LNCaP clone FGC (cell line): ENCODE results near the gene SOBP.

Experiments used
- DNase-seq: peaks from one replicate; pipeline ENCODE4 v3.0.0-alpha.2; 2011; ENCODE audit warnings: low read depth
- H3K4me3 ChIP-seq: 2 replicates; pipeline ENCODE4 v1.5.1; 2011; ENCODE audit warnings: mild to moderate bottlenecking, low read depth, low read length, control low read depth
- TF ChIP-seq, protein P1 (sequence below): IDR thresholded peaks from 2 replicates; pipeline ENCODE4 v1.5.1; 2012; ENCODE audit warnings: mild to moderate bottlenecking; ENCODE audit not compliant: control insufficient read depth, insufficient read depth; ENCODE audit errors: extremely low read depth

Gene SOBP

DNA sequence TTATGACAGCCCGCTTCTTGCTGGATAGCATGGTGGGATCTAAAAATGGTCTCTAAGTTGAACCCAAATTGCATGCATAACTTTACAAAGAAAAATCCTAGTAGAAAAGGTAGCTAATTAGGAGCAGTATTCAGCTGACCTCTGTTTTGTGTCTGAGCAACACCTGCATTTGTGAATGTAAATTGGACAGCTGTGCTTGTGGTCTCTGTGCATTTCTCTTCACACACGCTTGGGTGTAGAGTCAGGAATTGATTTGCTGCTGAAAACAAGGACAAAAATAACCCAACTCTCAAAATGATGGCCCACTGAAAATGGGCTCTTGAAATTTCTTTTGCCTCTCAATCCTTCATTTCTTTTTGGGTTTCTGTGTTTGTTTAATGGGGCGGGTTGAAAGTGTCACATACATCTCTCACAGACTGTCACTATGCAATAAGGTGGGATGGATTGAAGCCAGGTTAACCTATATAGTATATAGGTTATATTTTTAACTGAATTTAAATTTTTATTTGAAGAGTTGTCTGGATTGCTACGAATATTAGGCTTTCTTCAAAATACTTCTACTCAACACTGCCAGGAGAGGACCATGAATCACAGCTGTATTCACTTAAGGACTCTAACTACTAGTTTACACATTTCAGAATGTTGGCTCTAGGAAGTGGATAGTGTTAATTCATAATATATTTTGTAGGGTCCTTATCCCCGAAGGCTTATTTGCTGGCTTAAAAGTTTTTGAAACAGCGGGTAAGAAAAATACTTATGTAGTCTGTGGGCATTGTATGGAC lies 46.5 kb downstream of the SOBP start:
- H3K4me3 ChIP-seq, result no peak overlapping the region

DNA sequence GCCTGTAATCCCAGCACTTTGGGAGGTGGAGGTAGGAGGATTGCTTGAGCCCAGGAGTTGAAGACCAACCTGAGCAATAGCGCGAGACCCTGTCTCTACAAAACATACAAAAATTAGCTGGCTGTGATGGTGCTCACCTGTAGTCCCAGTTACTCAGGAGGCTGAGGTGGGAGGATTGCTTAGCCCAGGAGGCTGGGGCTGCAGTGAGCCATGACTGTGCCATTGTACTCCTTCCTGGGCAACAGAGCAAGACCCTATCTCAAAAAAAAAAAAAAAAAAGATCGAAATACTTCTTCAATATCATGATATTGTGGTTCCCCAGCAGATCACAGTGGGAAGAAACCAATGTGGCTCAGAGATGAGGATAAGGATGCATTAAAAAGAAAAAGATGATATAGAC lies 47.6 kb downstream of the SOBP start:
- TF ChIP-seq, protein P1, sequence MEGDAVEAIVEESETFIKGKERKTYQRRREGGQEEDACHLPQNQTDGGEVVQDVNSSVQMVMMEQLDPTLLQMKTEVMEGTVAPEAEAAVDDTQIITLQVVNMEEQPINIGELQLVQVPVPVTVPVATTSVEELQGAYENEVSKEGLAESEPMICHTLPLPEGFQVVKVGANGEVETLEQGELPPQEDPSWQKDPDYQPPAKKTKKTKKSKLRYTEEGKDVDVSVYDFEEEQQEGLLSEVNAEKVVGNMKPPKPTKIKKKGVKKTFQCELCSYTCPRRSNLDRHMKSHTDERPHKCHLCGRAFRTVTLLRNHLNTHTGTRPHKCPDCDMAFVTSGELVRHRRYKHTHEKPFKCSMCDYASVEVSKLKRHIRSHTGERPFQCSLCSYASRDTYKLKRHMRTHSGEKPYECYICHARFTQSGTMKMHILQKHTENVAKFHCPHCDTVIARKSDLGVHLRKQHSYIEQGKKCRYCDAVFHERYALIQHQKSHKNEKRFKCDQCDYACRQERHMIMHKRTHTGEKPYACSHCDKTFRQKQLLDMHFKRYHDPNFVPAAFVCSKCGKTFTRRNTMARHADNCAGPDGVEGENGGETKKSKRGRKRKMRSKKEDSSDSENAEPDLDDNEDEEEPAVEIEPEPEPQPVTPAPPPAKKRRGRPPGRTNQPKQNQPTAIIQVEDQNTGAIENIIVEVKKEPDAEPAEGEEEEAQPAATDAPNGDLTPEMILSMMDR, result no peak
- no peak overlapping the region for H3K4me3 ChIP-seq
- no peak for DNase-seq

More for the DNA sequence above, 46.5 kb downstream of the SOBP start:
- TF ChIP-seq, protein P1, result no peak
- DNase-seq, result no peak

DNA sequence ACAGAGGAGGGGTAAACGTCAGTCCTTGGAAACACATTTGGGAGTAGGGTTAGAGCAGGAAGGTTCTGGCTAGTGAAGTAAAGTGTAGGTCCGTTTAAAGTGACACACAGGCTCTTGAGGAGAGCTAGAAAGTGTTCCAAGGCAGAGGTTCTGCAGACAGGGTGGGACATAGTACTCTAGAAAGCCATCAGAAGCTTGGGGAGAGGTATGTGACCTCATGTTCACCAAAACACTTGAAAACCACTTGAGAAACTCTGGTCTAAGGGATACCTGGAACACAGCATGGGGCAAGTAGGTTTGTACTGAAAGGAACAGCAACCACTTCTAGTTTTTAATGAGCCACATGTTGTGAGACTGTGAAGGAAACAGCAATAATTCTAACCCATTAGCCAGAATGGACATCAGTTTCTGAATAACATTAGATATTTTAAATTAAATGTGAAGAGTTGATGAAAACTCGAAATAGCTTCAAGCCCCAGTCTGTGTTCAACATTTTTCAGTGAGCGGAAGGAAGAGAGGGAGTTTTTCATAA lies 49.0 kb downstream of the SOBP start:
- DNase-seq, result no peak
- no peak overlapping the region for H3K4me3 ChIP-seq
- TF ChIP-seq, protein P1, result no peak

GRCh38 chr6:107539409-107539808 lies 49.5 kb downstream of the SOBP start:
- DNase-seq, result no peak
- TF ChIP-seq, protein P1, result no peak
- H3K4me3 ChIP-seq, result no peak overlapping the region

GRCh38 chr6:107539849-107540464 lies 50.0 kb downstream of the SOBP start:
- TF ChIP-seq, protein P1, result no peak
- H3K4me3 ChIP-seq, result no peak overlapping the region
- DNase-seq, result no peak

GRCh38 chr6:107540465-107540857 lies 50.5 kb downstream of the SOBP start:
- TF ChIP-seq, protein P1, result no peak

GRCh38 chr6:107542192-107542668 lies 52.3 kb downstream of the SOBP start:
- H3K4me3 ChIP-seq, result no peak overlapping the region
- no peak for DNase-seq
- TF ChIP-seq, protein P1, result no peak

More at GRCh38 chr6:107540465-107540857, 50.5 kb downstream of the SOBP start:
- DNase-seq, result no peak
- no peak overlapping the region for H3K4me3 ChIP-seq
